ENCODE measurements around the gene LAMA2. TPM values are rescaled to one million over a fixed set of nuclear protein-coding genes. Genes with fewer than 3 reads are reported as not detected.

Gene LAMA2
- total and polyA plus RNA-seq, 2 of the 13 experiments (the other 11 are each of a cell fraction or from before 2014, with no cell fraction given), result 0.11 to 0.28 TPM

- TF ChIP-seq ZHX2 (IDR thresholded peaks at IDR 0.05; ENCODE audit: low read depth) (no peak), ZHX2 (CRISPR knock-in tag; IDR thresholded peaks at IDR 0.05; ENCODE audit: borderline replicate concordance) (no peak), ZNF180 (CRISPR knock-in tag; IDR thresholded peaks at IDR 0.05; ENCODE audit: borderline replicate concordance, low read depth) (no peak), SIN3B (IDR thresholded peaks at IDR 0.05; ENCODE audit: low read length) (no peak), ZNF33A (CRISPR knock-in tag; IDR thresholded peaks at IDR 0.05; ENCODE audit: borderline replicate concordance) (no peak), RAD51 (IDR thresholded peaks at IDR 0.05; ENCODE audit: borderline replicate concordance) (no peak), ZNF101 (CRISPR knock-in tag; IDR thresholded peaks at IDR 0.05; ENCODE audit: borderline replicate concordance, low read depth) (no peak), U2AF2 (IDR thresholded peaks at IDR 0.05; ENCODE audit: low read depth, low read length) (no peak)
Measured at GRCh38 chr6:129486327-129486726, 603.4 kb downstream of the LAMA2 start (continued).

GRCh38 chr6:129488313-129488712, 605.4 kb downstream of the LAMA2 start:
- 26% methylated on average over 2 of the region's 2 CpGs for WGBS (ENCODE audit: low lambda C conversion rate)
- BruUV-seq (replicated peaks), result no TSS peak
- ChIA-PET CTCF (ENCODE audit: low intra/inter-chr PET ratio, low total read pairs) (no interaction called here), POLR2A (no interaction called here)
- Histone ChIP-seq H3K9me3 (ENCODE audit: low read length) (no peaks in the 10 kb centered on the region), H3K27me3 (ENCODE audit: control insufficient read depth in 1 of 2, insufficient read depth in 2 of 2, low read length in 2 of 2) (no peaks in the 10 kb centered on the region), H3K27ac (ENCODE audit: extremely low read length, insufficient read depth, low read length) (no peak overlapping the region), H2AFZ (ENCODE audit: low read length) (no peak overlapping the region), H3K4me1 (ENCODE audit: insufficient read depth, low read length) (peaks cover 16% of the 10 kb centered on the region), H3K79me2 (ENCODE audit: insufficient read depth, low read length) (no peaks in the 10 kb centered on the region), H3K4me2 (ENCODE audit: low read depth, low read length) (no peak overlapping the region), H3K36me3 (replicated peaks in 1 of 2; ENCODE audit: control insufficient read depth in 1 of 2, insufficient read depth in 2 of 2, low read length in 2 of 2) (no peaks in the 10 kb centered on the region), H4K20me1 (ENCODE audit: insufficient read depth, low read length) (no peaks in the 10 kb centered on the region), H3K9ac (ENCODE audit: insufficient read depth, low read depth, low read length) (no peak overlapping the region), H3K4me3 (replicated peaks in 1 of 3; ENCODE audit: insufficient read depth in 1 of 3, low read depth in 2 of 3, low read length in 3 of 3) (no peak overlapping the region)
- DNase-seq (ENCODE audit: low spot score) (no peak), ATAC-seq (no peak), FAIRE-seq (no peak)
- in situ Hi-C loops (cut with HindIII; ENCODE audit: extremely low pct_ligation_motif_present, low pct_unique_long_range_greater_than_20kb), result loop anchor here (25.0 kb wide), 1 partner anchor 449 kb away; no protein-coding TSS in a partner anchor
- intact Hi-C loops (cut with micrococcal nuclease; ENCODE audit: unreplicated experiment), result no loop called here
- TF ChIP-seq TFAP4 (IDR thresholded peaks at IDR 0.05; ENCODE audit: borderline replicate concordance, low read depth) (no peak), THAP7 (CRISPR knock-in tag; IDR thresholded peaks at IDR 0.05) (no peak), CREBL2 (CRISPR knock-in tag; IDR thresholded peaks at IDR 0.05; ENCODE audit: borderline replicate concordance) (no peak), PRPF4 (IDR thresholded peaks at IDR 0.05; ENCODE audit: low read depth, low read length, poor library complexity, severe bottlenecking) (no peak), ZNF232 (CRISPR knock-in tag; IDR thresholded peaks at IDR 0.05; ENCODE audit: borderline replicate concordance) (no peak), MXD4 (CRISPR knock-in tag; IDR thresholded peaks at IDR 0.05) (no peak), ZNF75D (CRISPR knock-in tag; IDR thresholded peaks at IDR 0.05; ENCODE audit: borderline replicate concordance) (no peak), NFE2L2 (IDR thresholded peaks at IDR 0.05; ENCODE audit: low read length) (no peak)

Data from HepG2 (cell line).